ENCODE data around the gene SLC35F4. TPM values are rescaled to one million over a fixed set of nuclear protein-coding genes. Genes with fewer than 3 reads are reported as not detected.

SLC35F4 gene
- total and polyA plus RNA-seq, 8 donors, result 0.16 to 1.9 (median 0.36) TPM; not detected in 4

- 56 to 67% methylated on average over 2 of the region's 2 CpGs for WGBS, 2 donors
- Histone ChIP-seq H3K27me3 (peaks cover 0 to 11% (median 0%) of the 10 kb centered on the region in 4 donors), H3K27ac (no peak overlapping the region), H3K36me3 (no peaks in the 10 kb centered on the region), H3K4me1 (no peaks in the 10 kb centered on the region), H3K4me3 (no peak overlapping the region), H3K9me3 (no peaks in the 10 kb centered on the region)
- no peak for TF ChIP-seq CTCF (IDR thresholded peaks at IDR 0.05)
- DNase-seq (no peak), ATAC-seq (no peak), FAIRE-seq (no peak)
- intact Hi-C loops (cut with DNase I), result no loop called here
Measured at GRCh38 chr14:57875985-57876384, 10.1 kb upstream of the SLC35F4 start.

GRCh38 chr14:57875296-57875695 is 9.4 kb upstream of the SLC35F4 start:
- TF ChIP-seq CTCF (IDR thresholded peaks at IDR 0.05), result no peak
- intact Hi-C loops (cut with DNase I), result no loop called here
- Histone ChIP-seq H3K36me3 (no peaks in the 10 kb centered on the region), H3K27me3 (peaks cover 0 to 5% (median 0%) of the 10 kb centered on the region in 4 donors), H3K27ac (no peak overlapping the region), H3K4me3 (no peak overlapping the region), H3K4me1 (no peaks in the 10 kb centered on the region), H3K9me3 (no peaks in the 10 kb centered on the region)
- FAIRE-seq (no peak), ATAC-seq (no peak), DNase-seq (no peak)
- 53 to 54% methylated on average over 3 of the region's 3 CpGs for WGBS, 2 donors

GRCh38 chr14:57871459-57872080 is 5.7 kb upstream of the SLC35F4 start:
- 46 to 52% methylated on average over 2 of the region's 2 CpGs for WGBS, 2 donors
- TF ChIP-seq CTCF (IDR thresholded peaks at IDR 0.05), result peak in 3 of 4 donors; percentile 23 to 30 (median 28)
- intact Hi-C loops (cut with DNase I), result no loop called here
- Histone ChIP-seq H3K4me1 (peaks cover 0 to 4% (median 0%) of the 10 kb centered on the region in 3 donors), H3K36me3 (no peaks in the 10 kb centered on the region), H3K27me3 (peaks cover 0 to 5% (median 0%) of the 10 kb centered on the region in 4 donors), H3K9me3 (no peaks in the 10 kb centered on the region), H3K4me3 (no peak overlapping the region), H3K27ac (no peak overlapping the region)
- DNase-seq (peak in 1 of 6 donors; percentile 19), FAIRE-seq (no peak), ATAC-seq (peak in 3 of 4 donors; percentile 54 to 74 (median 60))

GRCh38 chr14:57870686-57871457 is 5.0 kb upstream of the SLC35F4 start:
- intact Hi-C loops (cut with DNase I), result no loop called here
- DNase-seq (no peak), ATAC-seq (no peak), FAIRE-seq (no peak)
- peaks cover 0 to 5% (median 0%) of the 10 kb centered on the region in 4 donors for H3K27me3 ChIP-seq
- 48 to 52% methylated on average over 3 of the region's 3 CpGs for WGBS, 2 donors
- H3K4me1 ChIP-seq, result peaks cover 0 to 4% (median under 1%) of the 10 kb centered on the region in 3 donors
- H3K9me3 ChIP-seq, result no peaks in the 10 kb centered on the region
- H3K27ac ChIP-seq, result no peak overlapping the region
- no peak overlapping the region for H3K4me3 ChIP-seq
- no peak for TF ChIP-seq CTCF (IDR thresholded peaks at IDR 0.05)
- H3K36me3 ChIP-seq, result no peaks in the 10 kb centered on the region

Data from pancreas (tissue), 10 donors.